ENCODE data around the gene PLK2. TPM values are rescaled to one million over a fixed set of nuclear protein-coding genes. Genes with fewer than 3 reads are reported as not detected.
A peak's percentile ranks its signal among the peaks of the same experiment; 100 is the strongest.

PLK2 gene
- total and polyA plus RNA-seq, 2 of the 4 experiments (the other 2 are of a cell fraction) = 129 to 337 TPM

- Histone ChIP-seq H3K9me3 (ENCODE audit: control insufficient read depth, insufficient read depth, low read length) (no peaks in the 10 kb centered on the region), H4K20me1 (ENCODE audit: insufficient read depth, low read length) (no peaks in the 10 kb centered on the region), H3K79me1 (ENCODE audit: low read depth in 1 of 2, low read length in 2 of 2) (no peaks in the 10 kb centered on the region), H2AK5ac (ENCODE audit: low read depth, low read length) (0 out of 2 replicates have a peak overlapping the region, but pooled peaks have one; percentile 14), H2BK20ac (ENCODE audit: low read depth, low read length) (peak overlapping the region; percentile 72), H3K14ac (replicated peaks; ENCODE audit: low read depth, low read length) (peak overlapping the region; percentile 49; the same call in 1 of the 2 replicates), H4K5ac (ENCODE audit: low read depth, low read length) (0 out of 2 replicates have a peak overlapping the region, but pooled peaks have one; percentile 35), H2AK9ac (replicated peaks; ENCODE audit: low read depth, low read length, poor library complexity) (no peak overlapping the region), H3K36me3 (ENCODE audit: control insufficient read depth, insufficient read depth, low read length) (no peaks in the 10 kb centered on the region), H3K27ac (ENCODE audit: insufficient read depth, low read length) (peak overlapping the region; percentile 4), H2BK15ac (ENCODE audit: low read depth, low read length) (0 out of 3 replicates have a peak overlapping the region, but pooled peaks have one; percentile 68), H4K8ac (ENCODE audit: low read depth in 2 of 2, low read length in 2 of 2) (peak overlapping the region in 1 of 2 experiments; percentile 59; a peak in 2 of 4 replicates), H3K56ac (ENCODE audit: extremely low read depth, insufficient read depth, low read length) (no peak overlapping the region), H3K9me1 (ENCODE audit: insufficient read depth, low read length) (peaks cover 4% of the 10 kb centered on the region), H3K27me3 (ENCODE audit: control insufficient read depth, insufficient read depth, low read length) (no peaks in the 10 kb centered on the region), H2BK5ac (ENCODE audit: low read depth, low read length, poor library complexity, severe bottlenecking) (peak overlapping the region; percentile 89), H3K18ac (ENCODE audit: low read depth, low read length) (peak overlapping the region; percentile 83; the same call in 1 of the 2 replicates), H3K23ac (ENCODE audit: low read depth, low read length) (peak overlapping the region; percentile 46; the same call in 1 of the 2 replicates), H2AFZ (replicated peaks; ENCODE audit: low read length, poor library complexity) (peak overlapping the region; percentile 69), H2BK120ac (ENCODE audit: low read depth, low read length) (peak overlapping the region; percentile 77), H3K4me2 (ENCODE audit: low read depth, low read length) (peak overlapping the region; percentile 73; the same call in 1 of the 2 replicates), H3K9ac (ENCODE audit: low read depth, low read length) (no peak overlapping the region; the same call in 1 of the 2 replicates), H3K4ac (ENCODE audit: low read depth, low read length) (peak overlapping the region; percentile 67; the same call in 1 of the 2 replicates), H3K4me3 (ENCODE audit: insufficient read depth, low read depth, low read length) (no peak overlapping the region), H3K4me1 (ENCODE audit: control insufficient read depth, insufficient read depth, low read length) (peaks cover 4% of the 10 kb centered on the region; the same call in 1 of the 2 replicates), H4K91ac (ENCODE audit: insufficient read depth, low read depth, low read length) (peak overlapping the region; percentile 68)
- dilution Hi-C loops (cut with HindIII; ENCODE audit: low sequenced_read_pairs, unreplicated experiment) (no loop called here), intact Hi-C loops (cut with micrococcal nuclease) (no loop called here), in situ Hi-C loops (cut with MboI; ENCODE audit: low sequenced_read_pairs) (no loop called here)
- ChIA-PET CTCF (no interaction called here), POLR2A (ENCODE audit: unreplicated experiment) (interaction anchor here (0.6 kb wide), 1 partner anchor 43 kb away, joined by 4 read pairs; no protein-coding TSS in a partner anchor)
- no TSS peak for BruUV-seq (replicated peaks)
- TF ChIP-seq ELK1 (IDR thresholded peaks at IDR 0.05; ENCODE audit: borderline replicate concordance, low read depth, low read length) (no peak), NFE2L2 (IDR thresholded peaks at IDR 0.05; ENCODE audit: low read depth, low read length) (peak; percentile 52; the same call in 1 of the 2 replicates), FOS (IDR thresholded peaks at IDR 0.05; ENCODE audit: low read depth, low read length) (peak; percentile 66; the same call in 1 of the 2 replicates), MAFK (IDR thresholded peaks at IDR 0.05; ENCODE audit: low read depth, low read length) (peak; percentile 50; the same call in 1 of the 2 replicates), MAZ (IDR thresholded peaks at IDR 0.05; ENCODE audit: borderline replicate concordance, low read depth, low read length) (no peak), CEBPB (IDR thresholded peaks at IDR 0.05; ENCODE audit: low read depth, low read length) (peak; percentile 72)
- WGBS, 2 experiments (ENCODE audit: extremely low coverage in 2 of 2, insufficient read length in 1 of 2) = no CpG with 5 or more reads among the region's 1 CpG
- ATAC-seq (ENCODE audit: low read depth) (peak; percentile 77), DNase-seq (peak; percentile 88)
Observed at GRCh38 chr5:58407042-58407719, 52.7 kb downstream of the PLK2 start.

All from IMR-90 (cell line).